Measurements from ENCODE around the gene LEUTX. TPM values are rescaled to one million over a fixed set of nuclear protein-coding genes. Genes with fewer than 3 reads are reported as not detected.
"Not testable (repeated sequence)": the region's sequence is repeated elsewhere in the genome, so short reads cannot be mapped to it uniquely, and the experiment has no call there.

Gene LEUTX
- total RNA-seq, 2 experiments from 2014 or later = not detected

GRCh38 chr19:39754971-39755370 lies 23.7 kb upstream of the LEUTX start:
- H3K27me3 Mint-ChIP-seq = peaks cover 27% of the 10 kb centered on the region
- H3K9me3 Mint-ChIP-seq = no peaks in the 10 kb centered on the region
- no peak for DNase-seq
- no peak overlapping the region for H3K27ac Mint-ChIP-seq
- no peaks in the 10 kb centered on the region for H3K4me1 Mint-ChIP-seq
- no peaks in the 10 kb centered on the region for H3K36me3 Mint-ChIP-seq
- no peak overlapping the region for H3K4me3 Mint-ChIP-seq

- Mint-ChIP-seq H3K9me3 (no peaks in the 10 kb centered on the region), H3K4me3 (no peak overlapping the region), H3K4me1 (no peaks in the 10 kb centered on the region)
Observed at GRCh38 chr19:39759457-39760184, 19.0 kb upstream of the LEUTX start.

GRCh38 chr19:39761851-39762250 lies 16.8 kb upstream of the LEUTX start:
- H3K27me3 Mint-ChIP-seq = peaks cover 23% of the 10 kb centered on the region
- not testable (repeated sequence) for H3K27ac Mint-ChIP-seq, H3K9me3 Mint-ChIP-seq, H3K4me1 Mint-ChIP-seq, DNase-seq, H3K36me3 Mint-ChIP-seq, H3K4me3 Mint-ChIP-seq

More at GRCh38 chr19:39759457-39760184, 19.0 kb upstream of the LEUTX start:
- Mint-ChIP-seq H3K36me3 (no peaks in the 10 kb centered on the region), H3K27ac (no peak overlapping the region), H3K27me3 (peaks cover 22% of the 10 kb centered on the region)
- no peak for DNase-seq

- peaks cover 21% of the 10 kb centered on the region for H3K27me3 Mint-ChIP-seq
- peaks cover 5% of the 10 kb centered on the region for H3K9me3 Mint-ChIP-seq
- H3K36me3 Mint-ChIP-seq = no peaks in the 10 kb centered on the region
- DNase-seq = no peak
- H3K4me3 Mint-ChIP-seq = no peak overlapping the region
- H3K27ac Mint-ChIP-seq = no peak overlapping the region
- H3K4me1 Mint-ChIP-seq = peaks cover 3% of the 10 kb centered on the region
Observed at GRCh38 chr19:39765091-39766076, 13.3 kb upstream of the LEUTX start.

- no peak overlapping the region for H3K4me3 Mint-ChIP-seq
- peaks cover 5% of the 10 kb centered on the region for H3K9me3 Mint-ChIP-seq
- no peak overlapping the region for H3K27ac Mint-ChIP-seq
- H3K27me3 Mint-ChIP-seq = peaks cover 30% of the 10 kb centered on the region
- H3K36me3 Mint-ChIP-seq = no peaks in the 10 kb centered on the region
- peaks cover 3% of the 10 kb centered on the region for H3K4me1 Mint-ChIP-seq
- no peak for DNase-seq
Observed at GRCh38 chr19:39768334-39768733, 10.3 kb upstream of the LEUTX start.

DNA sequence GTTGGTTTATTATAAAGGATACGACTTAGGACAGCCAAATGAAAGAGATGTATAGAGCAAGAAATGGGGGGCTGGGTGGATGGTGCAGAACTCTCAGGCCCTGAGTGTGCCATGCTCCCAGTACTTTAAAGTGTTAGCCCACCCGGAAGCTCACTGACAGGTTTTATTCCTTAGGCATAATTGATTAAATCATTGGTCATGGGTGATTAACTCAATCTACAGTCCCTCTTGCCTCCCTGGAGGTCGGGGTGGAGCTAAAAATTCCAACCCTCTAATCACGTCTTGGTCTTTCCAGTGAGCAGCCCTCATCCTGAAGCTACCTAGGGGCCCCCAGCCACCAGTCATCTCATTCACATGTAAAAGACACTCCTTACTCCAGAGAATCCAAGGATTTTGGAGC lies 9.9 kb upstream of the LEUTX start:
- Mint-ChIP-seq H3K9me3 (peaks cover 5% of the 10 kb centered on the region), H3K27me3 (peaks cover 28% of the 10 kb centered on the region)

GRCh38 chr19:39780894-39781293 lies 2.2 kb downstream of the LEUTX start:
- no peak for DNase-seq
- Mint-ChIP-seq H3K36me3 (no peaks in the 10 kb centered on the region), H3K9me3 (no peaks in the 10 kb centered on the region), H3K27ac (no peak overlapping the region), H3K27me3 (peaks cover 30% of the 10 kb centered on the region), H3K4me3 (no peak overlapping the region), H3K4me1 (no peaks in the 10 kb centered on the region)

More for the DNA sequence above, 9.9 kb upstream of the LEUTX start:
- no peak overlapping the region for H3K4me3 Mint-ChIP-seq
- no peak for DNase-seq
- no peak overlapping the region for H3K27ac Mint-ChIP-seq
- peaks cover 3% of the 10 kb centered on the region for H3K4me1 Mint-ChIP-seq
- no peaks in the 10 kb centered on the region for H3K36me3 Mint-ChIP-seq

- Mint-ChIP-seq H3K27ac (no peak overlapping the region), H3K36me3 (no peaks in the 10 kb centered on the region), H3K27me3 (peaks cover 24% of the 10 kb centered on the region), H3K4me1 (no peaks in the 10 kb centered on the region), H3K9me3 (peaks cover 9% of the 10 kb centered on the region), H3K4me3 (no peak overlapping the region)
- no peak for DNase-seq
Observed at GRCh38 chr19:39788244-39788643, 9.6 kb downstream of the LEUTX start.

GRCh38 chr19:39792999-39793546 lies 14.4 kb downstream of the LEUTX start:
- H3K36me3 Mint-ChIP-seq = no peaks in the 10 kb centered on the region
- peak; percentile 72 for DNase-seq
- peaks cover 7% of the 10 kb centered on the region for H3K9me3 Mint-ChIP-seq
- peaks cover 10% of the 10 kb centered on the region for H3K27me3 Mint-ChIP-seq
- H3K4me1 Mint-ChIP-seq = no peaks in the 10 kb centered on the region
- no peak overlapping the region for H3K27ac Mint-ChIP-seq
- peak overlapping the region; percentile 78 for H3K4me3 Mint-ChIP-seq

GRCh38 chr19:39795001-39795400 lies 16.3 kb downstream of the LEUTX start:
- DNase-seq = no peak
- Mint-ChIP-seq H3K4me3 (no peak overlapping the region), H3K27me3 (peaks cover 7% of the 10 kb centered on the region), H3K4me1 (peaks cover 2% of the 10 kb centered on the region), H3K9me3 (no peaks in the 10 kb centered on the region), H3K36me3 (no peaks in the 10 kb centered on the region), H3K27ac (no peak overlapping the region)

GRCh38 chr19:39796000-39796498 lies 17.4 kb downstream of the LEUTX start:
- no peaks in the 10 kb centered on the region for H3K9me3 Mint-ChIP-seq

GRCh38 chr19:39797083-39797482 lies 18.4 kb downstream of the LEUTX start:
- H3K27ac Mint-ChIP-seq = no peak overlapping the region
- no peak overlapping the region for H3K4me3 Mint-ChIP-seq
- peaks cover 10% of the 10 kb centered on the region for H3K27me3 Mint-ChIP-seq
- no peak for DNase-seq
- H3K4me1 Mint-ChIP-seq = peaks cover 2% of the 10 kb centered on the region
- H3K36me3 Mint-ChIP-seq = no peaks in the 10 kb centered on the region
- H3K9me3 Mint-ChIP-seq = no peaks in the 10 kb centered on the region

More at GRCh38 chr19:39796000-39796498, 17.4 kb downstream of the LEUTX start:
- Mint-ChIP-seq H3K27me3 (peaks cover 7% of the 10 kb centered on the region), H3K4me1 (peaks cover 2% of the 10 kb centered on the region), H3K27ac (no peak overlapping the region), H3K36me3 (no peaks in the 10 kb centered on the region), H3K4me3 (no peak overlapping the region)
- no peak for DNase-seq

DNA sequence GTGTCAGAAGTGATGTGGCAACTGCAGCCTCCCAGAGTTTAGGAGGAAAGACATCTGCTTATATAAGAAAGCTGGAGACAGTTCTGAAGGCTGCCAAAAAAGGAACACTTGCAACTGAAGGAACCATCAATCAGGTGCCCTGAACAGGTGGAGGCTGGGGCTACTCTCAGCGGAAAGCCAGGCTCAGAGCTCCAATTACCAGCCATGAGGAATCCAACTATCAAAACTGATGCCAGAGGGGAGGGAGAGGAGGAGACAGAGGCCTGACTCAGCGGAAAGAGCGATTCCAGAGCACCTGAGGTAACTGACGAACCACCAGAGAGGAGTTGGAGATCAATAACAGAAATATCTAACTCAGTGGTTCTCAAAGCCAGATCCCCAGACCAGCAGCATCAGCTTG lies 24.3 kb downstream of the LEUTX start:
- Mint-ChIP-seq H3K27ac (no peak overlapping the region), H3K36me3 (no peaks in the 10 kb centered on the region), H3K4me3 (no peak overlapping the region), H3K4me1 (peaks cover 2% of the 10 kb centered on the region), H3K9me3 (no peaks in the 10 kb centered on the region), H3K27me3 (peaks cover 12% of the 10 kb centered on the region)
- no peak for DNase-seq

DNA sequence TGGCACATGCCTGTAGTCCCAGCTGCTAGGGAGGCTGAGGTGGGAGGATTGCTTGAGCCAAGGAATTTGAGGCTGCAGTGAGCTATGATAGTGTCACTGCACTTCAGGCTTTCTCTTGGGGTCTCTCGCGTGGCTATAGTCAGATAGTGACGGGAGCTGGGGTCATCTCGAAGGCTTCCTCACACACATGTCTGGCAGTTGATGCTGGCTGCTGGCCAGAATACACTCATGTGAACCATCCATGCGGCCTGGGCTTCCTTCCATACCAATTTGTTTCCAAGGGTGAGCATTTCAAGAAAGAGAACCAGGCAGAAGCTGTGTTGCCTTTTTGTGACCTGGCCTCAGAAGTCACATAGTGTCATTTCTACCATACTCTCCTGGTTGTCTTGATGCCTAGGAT lies 26.4 kb downstream of the LEUTX start:
- Mint-ChIP-seq H3K4me1 (no peaks in the 10 kb centered on the region), H3K27me3 (peaks cover 12% of the 10 kb centered on the region), H3K9me3 (no peaks in the 10 kb centered on the region), H3K36me3 (no peaks in the 10 kb centered on the region), H3K27ac (no peak overlapping the region), H3K4me3 (no peak overlapping the region)
- no peak for DNase-seq

- H3K4me3 Mint-ChIP-seq = no peak overlapping the region
- H3K4me1 Mint-ChIP-seq = no peaks in the 10 kb centered on the region
- H3K27me3 Mint-ChIP-seq = peaks cover 5% of the 10 kb centered on the region
- H3K27ac Mint-ChIP-seq = no peak overlapping the region
- no peak for DNase-seq
- no peaks in the 10 kb centered on the region for H3K36me3 Mint-ChIP-seq
- no peaks in the 10 kb centered on the region for H3K9me3 Mint-ChIP-seq
Observed at GRCh38 chr19:39807846-39808364, 29.3 kb downstream of the LEUTX start.

Measured in activated naive CD8-positive, alpha-beta T cell treated with anti-CD3 and anti-CD28 coated beads for 36 hours (primary cell).